Stimulated activated CD4-positive, alpha-beta T cell treated with anti-CD3 and anti-CD28 coated beads, TNF-alpha, amount 100 ng/mL, for 48 hours (primary cell): ENCODE data around the gene ATP1A4.

ENCODE experiments used
- DNase-seq, 3 donors: peaks; one replicate each; pipeline ENCODE4 v3.0.0-alpha.2; 2020; ENCODE audit warnings: low read depth in 3 of 3

Gene ATP1A4

DNA sequence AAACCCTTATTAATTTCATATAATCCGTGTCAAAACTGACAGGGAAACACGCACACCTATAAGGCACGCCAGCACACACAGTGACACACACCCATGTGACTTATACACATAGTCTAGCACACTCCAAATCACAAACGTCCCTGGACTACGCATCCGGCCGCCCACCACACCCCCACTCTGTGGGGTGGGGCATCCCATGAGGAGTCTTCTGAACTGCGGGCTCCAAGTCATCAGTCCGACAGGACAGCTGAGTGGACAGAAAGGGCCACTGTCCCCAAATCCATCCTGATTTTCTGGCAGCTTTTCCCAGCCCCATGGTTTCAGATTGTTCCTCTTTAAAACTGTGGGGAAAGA is 54.6 kb downstream of the ATP1A4 start:
- peak; percentile 19 to 37 (median 22) for DNase-seq

DNA sequence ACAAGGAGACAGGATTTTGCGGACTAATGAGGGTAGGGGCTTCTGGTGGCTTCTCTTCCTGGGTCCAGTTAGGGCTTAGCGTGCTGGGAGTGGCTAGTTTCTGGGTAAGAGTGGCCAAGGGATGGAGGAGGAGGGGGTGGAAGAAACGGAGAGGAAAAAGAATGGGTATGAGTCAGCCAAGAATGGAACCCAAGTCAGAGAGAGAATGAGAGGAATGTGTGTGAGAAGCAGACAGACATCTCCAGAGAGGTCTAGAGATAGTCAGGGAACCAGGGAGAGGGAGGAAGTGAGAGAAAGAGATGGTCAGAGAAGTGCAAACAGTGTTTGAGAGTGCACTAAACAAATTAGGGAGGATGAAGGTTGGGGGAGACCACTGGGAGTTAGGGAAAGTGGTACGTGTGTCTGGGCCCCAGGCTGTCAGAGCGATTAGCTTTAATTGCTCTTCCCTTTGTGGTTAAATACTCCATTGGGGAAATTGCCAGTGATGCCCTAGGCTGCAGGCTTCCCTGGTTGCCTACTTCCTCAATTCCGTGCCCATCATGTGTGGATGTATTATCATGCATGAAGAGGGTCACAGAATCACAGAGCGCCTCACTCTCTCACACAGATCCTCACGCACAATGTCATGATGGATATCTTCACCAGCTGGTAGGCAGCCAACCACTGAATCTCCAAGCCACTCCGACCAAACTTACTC is 55.2 kb downstream of the ATP1A4 start:
- no peak for DNase-seq

- DNase-seq = no peak
Measured at GRCh38 chr1:160207118-160207650, 55.8 kb downstream of the ATP1A4 start.

GRCh38 chr1:160207771-160208556 is 56.6 kb downstream of the ATP1A4 start:
- DNase-seq = no peak

- no peak for DNase-seq
Measured at GRCh38 chr1:160208557-160209320, 57.3 kb downstream of the ATP1A4 start.

DNA sequence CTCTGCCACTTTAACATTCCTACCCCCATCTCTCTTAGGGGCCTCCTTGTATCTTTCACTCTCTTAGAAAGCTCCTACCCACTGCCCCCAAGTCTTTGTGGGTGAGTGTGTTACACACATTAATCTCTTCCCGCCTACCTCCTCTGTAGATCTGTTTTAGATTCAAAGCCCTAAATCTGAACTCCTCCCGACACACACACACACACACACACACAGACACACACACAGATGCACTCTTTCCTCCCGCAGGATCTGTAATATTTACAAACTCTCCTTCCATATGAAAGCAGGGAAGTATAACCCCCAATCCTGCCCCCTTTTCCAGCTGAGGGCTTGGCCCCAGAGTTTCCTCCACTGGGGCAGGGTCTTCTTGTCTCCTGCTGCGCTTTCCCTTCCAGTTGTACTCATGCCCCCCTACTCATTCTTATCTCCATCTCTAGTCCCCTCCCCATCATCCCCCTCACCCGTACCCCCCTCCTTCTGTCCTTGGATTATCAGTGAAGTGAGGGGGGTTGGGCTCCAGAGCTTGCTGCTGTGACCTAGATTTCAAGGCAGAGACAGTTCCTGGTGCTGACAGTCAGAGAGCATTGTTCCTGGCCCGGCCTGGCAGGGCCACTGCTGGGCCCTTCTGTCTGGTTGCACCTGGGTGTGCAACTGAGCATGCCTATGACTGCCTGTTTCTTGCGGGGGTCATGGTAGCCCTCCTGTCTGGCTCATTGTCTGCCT is 58.1 kb downstream of the ATP1A4 start:
- no peak for DNase-seq

DNA sequence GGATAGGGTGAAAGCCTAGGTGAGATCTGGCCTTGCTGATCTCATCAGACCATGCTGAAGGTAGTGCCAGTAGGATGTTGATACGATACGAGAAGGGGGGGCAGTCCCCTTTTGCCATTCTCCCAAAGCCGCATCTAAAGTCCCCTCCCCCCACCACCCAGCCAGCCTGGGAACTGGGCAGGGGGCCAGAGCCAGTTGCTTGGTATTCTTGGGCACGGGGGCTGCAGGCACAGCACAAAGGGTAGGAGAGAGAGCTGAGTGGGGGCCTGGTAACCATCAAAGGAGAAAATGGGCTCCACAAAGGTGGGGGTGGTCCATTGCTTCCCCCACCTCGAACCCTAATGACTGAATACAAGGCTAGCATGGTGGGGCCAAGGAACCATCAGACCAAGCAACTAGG is 59.2 kb downstream of the ATP1A4 start:
- no peak for DNase-seq

GRCh38 chr1:160211046-160211790 is 59.8 kb downstream of the ATP1A4 start:
- no peak for DNase-seq

- no peak for DNase-seq
Measured at GRCh38 chr1:160214481-160215140, 63.2 kb downstream of the ATP1A4 start.

DNA sequence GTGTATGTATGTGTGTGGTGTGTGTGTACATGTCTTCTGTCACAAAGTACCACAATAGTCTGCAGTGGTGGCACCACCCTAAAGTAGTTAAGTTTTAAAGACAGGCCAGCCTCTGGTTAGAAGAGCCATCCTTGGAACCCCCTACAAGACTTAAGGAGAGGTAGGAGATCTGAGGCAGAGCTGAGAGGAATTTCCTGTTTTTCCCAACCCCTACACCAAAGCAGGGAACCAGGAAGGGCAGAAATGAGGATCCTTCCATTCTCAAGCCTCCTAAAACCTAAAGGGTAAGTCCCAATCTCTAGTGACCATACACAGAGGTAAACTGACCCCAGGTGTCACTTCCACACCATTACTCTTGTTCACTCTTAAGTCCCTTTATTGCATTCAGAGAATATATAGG is 64.9 kb downstream of the ATP1A4 start:
- DNase-seq = no peak

DNA sequence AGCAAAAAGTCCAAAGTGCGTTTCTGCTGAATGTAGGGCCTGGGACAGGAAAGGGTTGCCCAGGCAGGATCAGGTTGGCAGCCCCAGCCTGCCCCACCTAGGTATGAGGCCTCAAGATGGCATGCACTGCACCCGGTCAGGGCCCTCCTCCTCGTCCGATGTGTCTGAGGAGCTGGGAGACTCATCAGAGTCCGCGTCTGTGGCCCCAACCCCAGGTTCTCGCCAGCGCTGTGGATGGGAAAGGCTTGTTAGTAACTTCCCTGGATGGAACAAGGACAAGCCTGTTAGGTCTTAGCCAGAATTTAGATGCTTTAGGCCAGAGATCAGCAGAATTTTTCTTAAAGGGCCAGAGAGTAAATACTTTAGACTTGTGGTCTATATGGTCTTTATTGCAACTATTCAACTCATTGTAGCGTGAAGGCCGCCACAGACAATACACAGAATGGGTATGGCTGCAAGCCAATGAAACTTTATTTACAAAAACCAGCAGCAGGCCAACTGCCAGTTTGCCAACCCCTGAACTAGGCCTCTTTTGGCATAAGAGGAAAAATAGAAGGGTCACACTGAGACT is 66.2 kb downstream of the ATP1A4 start:
- no peak for DNase-seq

- no peak for DNase-seq
Measured at GRCh38 chr1:160219062-160219929, 67.9 kb downstream of the ATP1A4 start.

GRCh38 chr1:160220301-160220700 is 68.9 kb downstream of the ATP1A4 start:
- no peak for DNase-seq

DNA sequence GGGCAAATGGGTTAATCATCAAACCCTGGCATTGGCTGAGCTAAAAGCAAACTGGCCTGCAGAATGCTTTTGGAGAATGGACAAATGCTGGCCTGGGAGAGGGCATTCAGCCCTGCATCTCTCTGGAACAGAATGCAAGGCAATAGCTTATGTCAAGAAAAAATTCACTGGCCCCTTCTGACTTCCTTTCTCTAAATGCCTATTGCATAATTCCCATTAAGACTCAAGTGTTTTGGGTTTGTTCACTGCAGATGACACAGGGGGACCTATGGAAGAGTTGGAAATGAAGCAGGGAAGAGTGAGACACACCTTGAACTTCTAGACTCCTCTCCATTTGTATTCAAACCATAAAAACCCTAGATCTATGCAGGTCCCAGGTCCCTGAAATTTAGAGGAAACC is 69.7 kb downstream of the ATP1A4 start:
- DNase-seq = no peak

GRCh38 chr1:160222546-160222945 is 71.1 kb downstream of the ATP1A4 start:
- DNase-seq = no peak

GRCh38 chr1:160224606-160225005 is 73.2 kb downstream of the ATP1A4 start:
- DNase-seq = no peak

- no peak for DNase-seq
Measured at GRCh38 chr1:160225345-160225744, 73.9 kb downstream of the ATP1A4 start.

- DNase-seq = no peak
Measured at GRCh38 chr1:160226623-160227022, 75.2 kb downstream of the ATP1A4 start.

GRCh38 chr1:160227034-160227433 is 75.6 kb downstream of the ATP1A4 start:
- DNase-seq = no peak
